Epithelial cell of prostate (primary cell): Measurements from ENCODE around the gene MBP.

Source experiments
- DNase-seq: peaks from one replicate; pipeline ENCODE4 v3.0.0-alpha.2; 2011; ENCODE audit warnings: low read depth, low spot score
- H3K27ac ChIP-seq: fragments of 450-650 bp; 2 replicates; pipeline ENCODE4 v1.5.1; 2017; ENCODE audit warnings: mild to moderate bottlenecking

MBP gene

DNA sequence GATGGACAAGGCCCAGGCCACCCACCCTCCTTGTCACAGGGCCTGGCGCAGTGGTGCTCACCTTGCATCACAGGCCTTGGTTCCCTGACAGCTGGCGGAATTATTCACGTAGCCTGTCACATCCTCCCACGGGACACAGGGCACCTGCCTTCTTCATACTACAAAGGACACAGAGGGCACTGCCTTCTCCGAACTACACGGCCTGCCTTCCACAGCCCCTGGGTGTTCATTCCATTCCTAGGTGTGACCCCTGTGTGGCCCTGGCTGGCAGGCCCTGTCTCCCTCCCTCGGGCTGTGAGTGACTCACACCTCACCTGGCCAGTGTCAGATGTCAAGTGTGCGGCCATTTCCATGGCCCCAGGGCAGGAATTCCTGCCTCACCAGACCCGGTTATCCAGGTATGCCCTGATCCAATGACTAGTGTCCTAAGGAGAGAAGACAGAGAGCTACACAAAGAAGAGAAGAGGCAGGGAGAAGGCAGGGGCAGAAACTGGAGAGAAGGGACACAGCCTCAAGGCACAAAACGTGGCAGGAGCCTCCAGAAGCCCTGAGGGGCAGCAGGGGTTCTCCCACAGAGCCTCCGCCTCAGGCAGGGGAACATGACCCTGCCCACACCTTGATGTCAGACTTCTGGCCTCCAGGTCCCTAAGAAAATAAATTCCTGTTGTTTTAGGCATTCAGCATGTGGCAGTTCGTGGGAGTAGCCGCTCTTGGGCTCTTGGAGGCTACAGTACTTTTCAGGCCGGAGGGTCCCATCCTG, 43.4 kb downstream of the MBP start:
- no peak for DNase-seq
- H3K27ac ChIP-seq = peak overlapping the region; percentile 44

GRCh38 chr18:77087393-77088141, 45.0 kb downstream of the MBP start:
- H3K27ac ChIP-seq = no peak overlapping the region

DNA sequence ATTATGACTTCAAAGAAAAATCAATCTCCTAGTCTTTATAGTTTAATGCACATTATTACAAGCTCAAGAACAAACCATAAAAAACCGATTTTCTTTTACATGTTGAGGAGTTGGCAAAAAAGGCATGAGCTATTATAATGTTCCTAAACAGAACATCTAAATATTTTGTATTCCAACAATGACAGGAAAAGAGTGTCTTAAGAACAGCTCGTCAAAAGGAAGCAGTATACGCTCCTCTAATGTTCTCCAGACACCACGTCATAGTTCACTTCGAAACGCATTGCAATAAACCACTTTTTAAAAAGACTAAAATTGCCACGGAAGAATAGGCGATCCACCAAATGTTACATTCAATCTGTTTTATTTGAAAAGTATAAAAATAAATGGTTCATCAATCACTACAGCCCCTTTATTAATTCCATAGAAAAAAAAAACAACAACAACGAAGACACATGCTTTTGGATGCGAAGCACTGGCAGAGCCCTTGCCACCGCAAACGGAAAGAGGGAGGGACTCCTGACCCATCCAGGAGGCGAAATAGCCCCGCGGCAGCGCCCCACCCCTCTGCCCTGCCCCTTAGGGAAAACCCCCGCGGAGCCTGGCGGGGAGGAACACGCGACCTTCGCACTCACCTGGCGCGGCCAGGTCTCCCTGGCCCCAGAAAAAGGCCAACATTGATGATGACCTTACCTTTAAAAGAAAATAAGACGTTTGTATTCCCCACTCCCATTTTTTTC, 45.8 kb downstream of the MBP start:
- H3K27ac ChIP-seq = peak overlapping the region; percentile 2
- DNase-seq = no peak

More at GRCh38 chr18:77087393-77088141, 45.0 kb downstream of the MBP start:
- no peak for DNase-seq

DNA sequence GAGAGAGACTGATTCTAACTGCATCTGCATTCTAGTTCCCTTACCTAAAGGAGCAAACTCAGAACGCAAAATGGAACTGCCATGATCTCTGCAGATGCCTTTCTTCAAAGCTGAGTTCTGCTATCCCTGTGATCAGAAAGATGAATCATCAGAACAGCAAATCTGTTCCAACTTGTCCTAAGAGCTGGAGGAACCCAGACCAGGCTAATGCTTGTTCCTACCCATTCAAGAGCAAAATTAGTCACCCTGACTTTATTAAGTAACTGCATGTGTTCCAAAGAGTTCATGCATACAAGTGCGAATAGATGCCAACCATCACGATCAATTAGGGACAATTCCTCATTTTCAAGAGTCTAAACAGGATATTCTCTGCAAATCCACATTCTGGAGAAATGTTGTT, 46.5 kb downstream of the MBP start:
- DNase-seq = peak; percentile 91
- peak overlapping the region; percentile 2 for H3K27ac ChIP-seq

GRCh38 chr18:77084688-77085035, 47.9 kb downstream of the MBP start:
- H3K27ac ChIP-seq = no peak overlapping the region
- DNase-seq = no peak

GRCh38 chr18:77082316-77082955, 50.1 kb downstream of the MBP start:
- no peak for DNase-seq
- no peak overlapping the region for H3K27ac ChIP-seq

- DNase-seq = no peak
- H3K27ac ChIP-seq = no peak overlapping the region
Measured at GRCh38 chr18:77081390-77081778, 51.2 kb downstream of the MBP start.

DNA sequence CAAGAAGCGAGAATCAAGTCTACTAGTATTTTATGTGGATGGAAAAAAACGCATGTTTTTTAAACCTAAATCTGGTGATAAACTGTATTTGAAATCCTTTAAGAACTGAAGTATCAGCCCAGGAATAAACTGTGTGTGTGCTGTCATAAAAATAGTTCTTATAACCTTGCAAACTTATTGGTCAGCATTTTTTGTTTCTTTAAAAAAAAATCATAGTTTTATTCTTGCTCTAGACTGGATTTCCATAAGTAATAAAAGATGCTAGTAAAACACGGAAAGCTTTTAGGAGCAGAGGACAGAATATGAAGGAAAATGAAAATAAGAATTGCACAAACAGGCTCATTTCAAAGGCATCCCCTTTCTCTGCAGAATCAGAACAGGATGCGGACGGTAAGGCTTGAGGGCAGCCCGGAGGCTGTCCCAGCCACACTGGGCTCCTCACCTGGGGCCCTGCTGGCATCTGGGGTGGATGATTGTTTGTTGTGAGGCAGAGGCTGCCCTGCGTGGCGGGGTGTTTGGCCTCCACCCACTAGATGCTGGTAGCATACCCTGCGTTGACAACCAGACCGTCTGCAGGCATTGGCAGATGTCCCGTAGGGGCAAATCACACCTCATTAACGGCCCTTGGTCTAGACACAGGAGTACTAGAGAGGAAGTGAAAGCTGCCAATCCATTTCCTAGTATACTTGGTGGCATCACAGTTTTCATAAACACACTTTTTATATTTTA, 52.5 kb downstream of the MBP start:
- DNase-seq = no peak
- H3K27ac ChIP-seq = no peak overlapping the region

- no peak for DNase-seq
- no peak overlapping the region for H3K27ac ChIP-seq
Measured at GRCh38 chr18:77079088-77079487, 53.5 kb downstream of the MBP start.

- H3K27ac ChIP-seq = no peak overlapping the region
- DNase-seq = no peak
Measured at GRCh38 chr18:77078690-77079070, 53.9 kb downstream of the MBP start.

DNA sequence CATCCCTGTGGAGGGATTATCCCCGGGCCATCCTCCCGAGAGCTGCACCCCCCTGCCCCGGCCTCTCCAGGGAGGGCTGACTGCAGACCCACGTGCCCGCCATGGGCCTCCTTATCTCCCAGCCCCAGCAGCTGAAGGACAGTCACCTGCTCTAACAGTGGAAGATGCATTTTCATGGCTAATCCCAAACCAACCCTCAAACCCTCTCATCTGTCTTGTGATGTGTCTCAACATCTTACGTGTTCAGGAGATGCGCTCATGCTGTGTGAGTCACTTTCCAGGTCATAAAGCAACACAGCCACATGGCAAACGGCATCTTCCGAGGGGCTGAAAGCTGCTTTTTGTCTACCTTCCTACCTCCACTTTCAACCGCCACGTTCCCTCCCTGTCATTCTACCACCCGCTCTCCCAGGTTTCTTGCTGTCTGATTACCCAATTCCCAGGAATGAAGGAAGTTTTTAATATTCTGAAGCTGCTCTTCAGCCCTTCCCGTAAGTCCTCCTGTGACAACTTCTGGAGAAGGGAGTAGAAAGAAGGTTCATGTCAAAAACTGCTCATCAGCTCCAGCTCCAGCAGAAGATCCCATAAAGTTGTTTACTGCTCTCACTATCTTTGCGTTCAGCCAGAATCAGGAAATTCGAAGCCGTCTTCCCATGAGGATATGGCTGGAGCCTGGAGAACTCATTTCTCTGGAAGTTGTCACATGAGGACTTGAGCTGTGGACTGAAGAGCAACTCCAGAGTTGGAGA, 54.5 kb downstream of the MBP start:
- no peak overlapping the region for H3K27ac ChIP-seq
- no peak for DNase-seq

GRCh38 chr18:77077401-77077800, 55.2 kb downstream of the MBP start:
- no peak overlapping the region for H3K27ac ChIP-seq
- no peak for DNase-seq

- DNase-seq = no peak
- no peak overlapping the region for H3K27ac ChIP-seq
Measured at GRCh38 chr18:77076111-77076510, 56.5 kb downstream of the MBP start.

DNA sequence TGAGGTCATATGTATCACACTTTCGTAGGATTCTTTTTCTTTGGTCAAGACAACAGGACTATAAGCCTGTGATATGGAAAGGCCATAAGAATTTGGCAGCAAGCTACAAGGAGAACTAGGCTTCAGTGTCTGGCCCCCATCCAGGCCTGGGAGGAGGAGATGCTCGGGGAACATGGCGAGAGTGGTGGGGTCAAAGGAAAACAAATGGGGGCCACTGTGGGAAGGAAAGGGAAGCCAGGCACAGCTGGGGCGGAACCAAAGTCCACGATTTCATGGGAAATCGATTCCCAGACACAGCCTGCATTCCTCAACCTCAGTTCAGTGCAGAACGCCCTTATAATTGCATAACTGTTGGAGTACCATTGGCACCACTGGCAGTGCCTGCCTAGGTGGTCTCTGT, 58.2 kb downstream of the MBP start:
- no peak for DNase-seq
- no peak overlapping the region for H3K27ac ChIP-seq

DNA sequence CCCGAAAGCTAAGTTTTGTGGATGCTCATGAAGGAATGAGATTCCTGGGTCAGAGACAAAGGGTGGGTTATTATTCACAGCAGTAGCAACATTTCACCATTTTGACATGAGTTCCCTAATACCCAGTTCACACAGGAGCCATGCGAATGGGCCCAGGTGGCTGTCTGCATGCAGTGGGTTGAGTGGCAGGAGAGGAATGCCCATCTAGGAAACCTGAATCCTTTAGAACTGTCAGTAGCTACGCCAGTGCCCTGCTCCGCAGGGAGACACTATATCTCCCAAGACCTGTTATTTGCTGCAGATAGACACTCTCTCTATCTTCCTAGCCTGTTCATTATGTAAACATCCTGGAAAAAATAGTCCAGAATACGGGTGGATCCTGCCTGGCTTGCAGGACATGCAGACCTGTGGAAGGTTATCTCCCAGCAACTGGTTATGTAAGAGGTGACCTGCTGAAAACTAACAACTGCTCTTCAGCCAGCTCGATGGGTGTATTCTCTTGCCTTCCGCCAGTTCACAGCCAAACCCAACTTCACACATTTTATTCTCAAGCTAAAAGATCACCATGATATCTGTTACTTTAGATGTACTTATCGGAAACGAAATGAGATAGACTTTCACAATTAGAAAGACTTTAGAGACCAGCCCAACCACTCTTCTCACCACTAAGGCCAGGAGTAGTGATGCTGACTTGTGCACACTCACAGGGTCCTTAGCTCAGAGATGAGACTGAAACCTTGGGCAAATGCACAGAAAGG, 59.1 kb downstream of the MBP start:
- H3K27ac ChIP-seq = no peak overlapping the region

GRCh38 chr18:77072566-77072965, 60.0 kb downstream of the MBP start:
- DNase-seq = no peak
- no peak overlapping the region for H3K27ac ChIP-seq

More for the DNA sequence above, 59.1 kb downstream of the MBP start:
- DNase-seq = no peak

DNA sequence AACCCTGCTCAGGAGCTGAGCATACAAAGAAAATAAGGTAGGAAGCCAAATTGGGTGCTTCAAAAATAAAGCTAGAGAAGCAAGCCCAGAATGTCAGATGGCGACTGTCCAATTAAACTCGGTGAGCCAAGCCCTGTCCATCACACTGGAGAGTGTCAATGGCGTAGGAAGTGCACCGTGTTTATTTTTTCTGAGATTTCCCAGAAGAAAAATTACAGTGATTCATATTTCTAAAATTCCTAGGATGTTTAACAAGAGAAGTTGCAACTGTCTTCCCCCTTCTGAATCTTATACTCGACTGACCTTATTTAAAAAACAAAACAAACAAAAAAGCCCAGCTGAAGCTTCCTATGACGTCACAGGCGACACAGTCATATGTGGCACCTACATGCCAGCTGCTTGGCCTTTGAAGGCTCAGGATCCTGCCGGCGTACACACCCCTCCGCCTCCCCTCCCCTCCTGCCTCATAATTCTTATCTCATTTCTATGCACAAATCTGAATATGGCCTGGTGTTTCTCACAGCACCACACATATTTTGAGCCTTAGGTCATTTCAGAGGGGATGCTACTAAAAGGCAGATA, 60.8 kb downstream of the MBP start:
- H3K27ac ChIP-seq = peak overlapping the region; percentile 29
- no peak for DNase-seq

- DNase-seq = peak; percentile 72
- peak overlapping the region; percentile 29 for H3K27ac ChIP-seq
Measured at GRCh38 chr18:77071061-77071460, 61.5 kb downstream of the MBP start.
